Keratinocyte (primary cell): ENCODE data around the gene SNN.

Experiments
- CTCF ChIP-seq, 3 experiments: IDR thresholded peaks in 1 of 3; conservative IDR thresholded peaks in 1 of 3; optimal IDR thresholded peaks in 1 of 3; 2 replicates in 2 of 3; 3 replicates in 1 of 3; pipeline versions ENCODE3 to v1.5.1; 2011; ENCODE audit warnings: low read length in 3 of 3, mild to moderate bottlenecking in 3 of 3, moderate library complexity in 2 of 3, control low read depth in 1 of 3, inconsistent platforms in 1 of 3; ENCODE audit not compliant: insufficient read depth in 2 of 3; ENCODE audit errors: extremely low read depth in 1 of 3
- EZH2 ChIP-seq: IDR thresholded peaks from one replicate; pipeline ENCODE4 v1.6.1; 2012; ENCODE audit warnings: inconsistent platforms, mild to moderate bottlenecking, low read length, moderate library complexity

DNA sequence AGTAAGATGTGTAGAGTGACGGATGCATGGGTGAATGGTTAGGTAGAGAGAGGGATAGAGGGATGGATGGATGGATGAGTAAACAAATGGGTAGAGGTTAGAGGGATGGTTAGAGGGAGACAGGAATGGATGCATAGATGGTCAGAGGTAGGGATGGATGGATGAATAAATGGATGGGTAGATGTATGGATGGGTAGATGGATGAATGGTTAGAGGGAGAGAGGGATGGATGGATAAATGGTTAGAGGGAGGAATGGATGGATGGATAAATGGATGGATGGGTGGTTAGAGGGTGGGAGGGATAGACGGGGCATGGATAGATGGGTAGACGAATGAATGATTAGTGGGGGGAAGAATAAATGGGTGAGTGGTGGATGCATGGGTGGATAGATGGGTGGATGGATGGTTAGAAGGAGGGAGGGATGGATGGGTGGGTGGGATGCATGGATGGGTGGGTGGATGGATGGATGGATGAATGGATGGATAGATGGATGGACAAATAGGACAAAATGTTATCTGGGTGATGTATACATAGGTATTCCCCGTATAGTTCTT is 29.2 kb upstream of the SNN start:
- TF ChIP-seq CTCF (optimal IDR thresholded peaks at IDR 0.05 in 1 of 3, IDR thresholded peaks at IDR 0.05 in 1 of 3, conservative IDR thresholded peaks at IDR 0.05 in 1 of 3; ENCODE audit: extremely low read depth in 1 of 3, insufficient read depth in 2 of 3, low read length in 3 of 3) (no peak), EZH2 (no peak)
